T-helper 17 cell (primary cell): ENCODE results near the gene MFN2. TPM values are rescaled to one million over a fixed set of nuclear protein-coding genes. Genes with fewer than 3 reads are reported as not detected.

Experiments
- ATAC-seq: fragments of 150-1000 bp; cut with Tn5 transposase; 2 replicates; pipeline ENCODE4 v1.10.0; 2021; ENCODE audit warnings: mild to moderate bottlenecking, moderate library complexity
- DNase-seq, 3 donors: peaks; one replicate each; pipeline versions ENCODE4 v3.0.0 to v3.0.0-alpha.2; 2020 to 2021
- H3K9me3 ChIP-seq: one replicate; pipeline ENCODE4 v1.7.0; 2013; ENCODE audit warnings: low read length, mild to moderate bottlenecking; ENCODE audit not compliant: control insufficient read depth, poor library complexity, severe bottlenecking
- H3K27ac Mint-ChIP-seq: one replicate; pipeline ENCODE4 v1.8.0; 2022; ENCODE audit warnings: mild to moderate bottlenecking, moderate library complexity, mixed read lengths
- H3K27me3 Mint-ChIP-seq: one replicate; pipeline ENCODE4 v1.8.0; 2022; ENCODE audit warnings: mixed read lengths
- H3K36me3 Mint-ChIP-seq: one replicate; pipeline ENCODE4 v1.8.0; 2022; ENCODE audit warnings: low read depth, mixed read lengths
- H3K4me1 Mint-ChIP-seq: one replicate; pipeline ENCODE4 v1.8.0; 2022; ENCODE audit warnings: mild to moderate bottlenecking, mixed read lengths
- H3K4me3 Mint-ChIP-seq: one replicate; pipeline ENCODE4 v1.8.0; 2022; ENCODE audit warnings: mild to moderate bottlenecking, moderate library complexity, mixed read lengths
- total RNA-seq, 4 donors: library from RNA in 2 of 4; stranded (reverse) in 2 of 4; gene quantifications; one replicate each; pipeline ENCODE4 v1.2.3 and lab custom pipeline; 2022 to 2026

Gene MFN2
- total RNA-seq, 2 donors from 2014 or later = 34.7 to 46.4 TPM

DNA sequence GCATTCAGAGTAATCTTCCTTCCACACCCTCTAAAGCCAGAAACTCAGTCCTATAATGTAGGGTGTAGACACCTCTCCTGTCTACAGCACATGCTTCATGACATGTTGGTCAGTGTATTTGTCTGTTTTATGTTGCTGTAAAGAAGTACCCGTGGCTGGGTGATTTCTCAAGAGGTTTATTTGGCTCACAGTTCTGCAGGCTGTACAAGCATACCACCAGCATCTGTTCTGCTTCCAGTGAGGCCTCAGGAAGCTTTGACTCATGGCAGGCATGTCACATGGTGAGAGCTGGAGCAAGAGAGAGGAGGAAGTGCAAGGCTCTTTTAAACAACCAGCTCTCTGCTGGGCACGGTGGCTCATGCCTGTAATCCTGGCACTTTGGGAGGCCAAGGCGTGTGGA lies 33.6 kb upstream of the MFN2 start:
- Mint-ChIP-seq H3K27me3 (no peaks in the 10 kb centered on the region), H3K36me3 (no peaks in the 10 kb centered on the region), H3K4me3 (no peak overlapping the region), H3K27ac (no peak overlapping the region), H3K4me1 (peaks cover 3% of the 10 kb centered on the region)
- no peaks in the 10 kb centered on the region for H3K9me3 ChIP-seq
- DNase-seq = no peak
- no peak for ATAC-seq

DNA sequence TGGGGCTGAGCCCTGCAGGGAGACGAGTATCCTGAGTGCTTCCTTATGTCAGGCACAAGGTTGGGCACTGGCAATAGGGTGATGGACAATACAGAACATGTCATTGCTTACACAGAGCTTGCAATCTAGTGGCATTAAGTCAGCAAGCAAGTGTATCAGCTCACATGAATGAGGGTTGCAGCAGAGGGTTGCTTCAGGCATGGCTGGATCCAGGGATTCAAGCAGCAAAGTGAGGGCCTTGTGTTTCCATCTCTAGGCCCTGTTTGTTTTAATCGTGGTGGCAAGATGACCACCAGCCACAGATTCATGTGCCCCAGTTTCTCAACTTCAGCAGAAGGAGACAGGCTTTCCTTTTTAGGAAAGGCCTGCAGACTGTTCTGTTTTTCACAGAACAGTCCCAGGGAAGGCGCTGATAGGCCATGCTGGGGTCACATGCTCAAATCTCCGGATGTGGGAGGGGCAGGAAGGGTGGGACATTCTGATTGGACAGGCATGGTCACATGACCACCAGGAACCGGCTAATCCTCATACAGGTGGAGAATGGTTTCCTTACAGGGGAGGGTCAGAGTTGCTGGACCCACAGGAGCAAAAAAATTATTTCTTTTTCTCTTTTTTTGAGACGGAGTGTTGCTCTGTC lies 31.3 kb upstream of the MFN2 start:
- ATAC-seq (no peak), DNase-seq (no peak)
- H3K9me3 ChIP-seq = no peaks in the 10 kb centered on the region
- no peak overlapping the region for H3K27ac Mint-ChIP-seq
- H3K4me1 Mint-ChIP-seq = peaks cover 3% of the 10 kb centered on the region
- H3K36me3 Mint-ChIP-seq = no peaks in the 10 kb centered on the region
- no peaks in the 10 kb centered on the region for H3K27me3 Mint-ChIP-seq
- H3K4me3 Mint-ChIP-seq = no peak overlapping the region

DNA sequence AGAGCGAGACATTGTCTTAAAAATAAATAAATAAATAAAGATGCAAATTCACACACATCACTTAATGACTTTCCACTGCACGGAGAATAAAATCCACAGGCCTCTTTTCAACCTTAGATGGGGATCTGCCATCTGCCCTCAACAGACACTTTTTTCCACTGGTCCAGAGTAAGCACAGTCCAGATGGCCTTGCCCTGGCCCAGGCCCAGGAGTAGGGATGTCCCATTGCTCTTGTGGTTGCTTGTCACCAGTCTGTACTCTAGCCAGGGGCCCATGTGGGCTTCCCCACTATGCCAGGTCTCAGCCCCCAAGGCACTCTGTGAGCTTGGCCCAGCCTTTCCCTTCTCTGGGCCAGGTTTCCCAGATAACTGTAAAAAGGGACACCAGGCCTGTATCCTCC lies 28.3 kb upstream of the MFN2 start:
- no peak for DNase-seq
- Mint-ChIP-seq H3K27ac (no peak overlapping the region), H3K4me3 (no peak overlapping the region), H3K4me1 (peaks cover 3% of the 10 kb centered on the region), H3K36me3 (no peaks in the 10 kb centered on the region), H3K27me3 (no peaks in the 10 kb centered on the region)
- H3K9me3 ChIP-seq = no peaks in the 10 kb centered on the region
- no peak for ATAC-seq

DNA sequence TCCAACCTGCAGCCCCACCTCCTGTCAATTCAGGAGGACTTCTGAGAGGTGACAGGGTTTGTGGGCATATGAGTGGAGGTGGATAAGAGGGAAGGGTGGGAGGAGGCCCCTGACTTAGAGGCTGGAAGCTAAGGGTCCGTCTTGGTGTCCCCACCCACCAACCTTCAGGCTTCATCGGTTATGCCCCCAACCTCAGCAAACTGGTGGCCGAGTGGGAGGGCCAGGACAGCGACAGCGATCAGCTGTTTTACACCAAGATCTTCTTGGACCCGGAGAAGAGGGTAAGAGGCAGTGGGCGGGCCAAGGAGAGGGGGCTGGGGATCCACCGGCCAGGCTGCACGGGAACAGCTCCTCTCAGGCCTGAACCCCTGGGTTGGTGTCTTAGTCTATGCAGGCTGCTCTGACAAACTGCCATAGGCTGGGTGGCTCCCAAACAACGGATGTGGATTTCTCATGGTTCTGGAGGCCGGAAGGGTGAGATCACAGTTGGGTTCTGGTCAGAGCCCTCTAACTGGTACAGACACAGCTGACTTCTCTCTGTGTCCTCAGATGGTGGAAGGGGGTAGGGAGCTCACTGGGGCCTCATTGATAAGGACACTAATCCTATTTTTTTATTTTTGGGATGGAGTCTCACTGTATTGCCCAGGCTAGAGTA lies 27.7 kb upstream of the MFN2 start:
- Mint-ChIP-seq H3K4me1 (peaks cover 3% of the 10 kb centered on the region), H3K4me3 (no peak overlapping the region), H3K36me3 (no peaks in the 10 kb centered on the region), H3K27me3 (no peaks in the 10 kb centered on the region), H3K27ac (no peak overlapping the region)
- no peaks in the 10 kb centered on the region for H3K9me3 ChIP-seq
- DNase-seq = no peak
- ATAC-seq = no peak

DNA sequence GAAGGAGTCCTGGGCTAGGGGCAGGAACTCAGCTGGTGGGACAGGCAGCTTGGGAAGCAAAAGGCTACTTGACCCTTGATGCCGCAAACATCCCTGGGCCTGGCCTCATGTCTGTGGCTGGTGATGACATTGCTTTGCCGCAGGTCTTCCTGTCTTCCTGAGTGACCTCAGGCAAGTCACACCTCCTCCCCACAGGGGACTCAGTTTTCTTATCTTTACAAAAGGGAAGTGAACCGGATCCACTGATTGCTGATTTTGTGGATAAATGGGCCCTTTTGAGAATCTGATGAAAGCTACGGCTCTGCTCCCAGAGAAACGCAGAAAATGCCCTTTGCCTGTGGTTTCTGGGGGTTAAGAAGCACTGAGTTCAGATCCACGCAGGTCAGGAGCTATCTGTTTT lies 25.0 kb upstream of the MFN2 start:
- no peak for ATAC-seq
- no peaks in the 10 kb centered on the region for H3K9me3 ChIP-seq
- DNase-seq = no peak
- Mint-ChIP-seq H3K4me1 (no peaks in the 10 kb centered on the region), H3K36me3 (no peaks in the 10 kb centered on the region), H3K27ac (no peak overlapping the region), H3K4me3 (no peak overlapping the region), H3K27me3 (no peaks in the 10 kb centered on the region)

DNA sequence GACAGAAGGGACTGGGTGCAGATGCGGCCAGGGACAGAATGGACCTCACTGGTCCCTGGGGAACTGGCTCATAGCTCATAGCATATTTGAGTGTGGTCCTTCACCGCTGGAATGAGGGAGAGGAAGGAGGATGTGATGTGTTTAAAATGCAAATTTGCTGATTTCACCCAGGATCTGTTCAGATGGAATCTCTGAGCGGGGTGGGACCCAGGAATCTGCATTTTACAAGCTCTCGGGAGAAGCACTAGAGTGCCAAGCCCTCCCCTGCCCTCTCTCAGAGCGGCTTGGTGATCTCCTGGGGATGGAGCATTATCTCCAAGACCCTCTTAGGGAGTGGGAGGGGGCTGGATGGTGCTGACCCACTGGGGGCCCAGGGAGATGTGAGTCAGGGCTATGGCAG lies 22.8 kb upstream of the MFN2 start:
- ATAC-seq (no peak), DNase-seq (no peak)
- Mint-ChIP-seq H3K36me3 (no peaks in the 10 kb centered on the region), H3K4me3 (no peak overlapping the region), H3K4me1 (no peaks in the 10 kb centered on the region), H3K27me3 (no peaks in the 10 kb centered on the region), H3K27ac (no peak overlapping the region)
- no peaks in the 10 kb centered on the region for H3K9me3 ChIP-seq

DNA sequence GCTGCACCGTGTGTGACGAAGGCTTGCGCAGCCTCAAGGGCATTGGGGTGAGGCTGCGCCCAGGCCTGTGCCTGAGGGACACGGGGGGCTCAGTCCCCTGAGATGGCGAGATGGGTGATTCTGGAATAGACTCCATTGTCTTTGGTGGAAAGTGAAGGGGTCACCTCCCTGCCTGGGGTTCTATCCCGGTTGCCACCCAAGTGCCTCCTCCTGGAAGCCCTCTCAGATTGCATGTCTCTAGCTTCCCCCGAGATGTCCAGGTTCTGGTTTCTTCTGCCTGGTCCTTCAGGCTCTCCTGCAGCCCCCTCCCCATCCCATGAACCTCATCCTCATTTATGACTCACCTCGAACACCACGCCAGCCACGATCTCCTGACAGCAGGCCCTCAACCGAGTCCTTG lies 22.3 kb upstream of the MFN2 start:
- no peak overlapping the region for H3K4me3 Mint-ChIP-seq
- no peaks in the 10 kb centered on the region for H3K4me1 Mint-ChIP-seq
- no peaks in the 10 kb centered on the region for H3K36me3 Mint-ChIP-seq
- no peak overlapping the region for H3K27ac Mint-ChIP-seq
- no peaks in the 10 kb centered on the region for H3K27me3 Mint-ChIP-seq
- DNase-seq = no peak
- no peak for ATAC-seq
- no peaks in the 10 kb centered on the region for H3K9me3 ChIP-seq

DNA sequence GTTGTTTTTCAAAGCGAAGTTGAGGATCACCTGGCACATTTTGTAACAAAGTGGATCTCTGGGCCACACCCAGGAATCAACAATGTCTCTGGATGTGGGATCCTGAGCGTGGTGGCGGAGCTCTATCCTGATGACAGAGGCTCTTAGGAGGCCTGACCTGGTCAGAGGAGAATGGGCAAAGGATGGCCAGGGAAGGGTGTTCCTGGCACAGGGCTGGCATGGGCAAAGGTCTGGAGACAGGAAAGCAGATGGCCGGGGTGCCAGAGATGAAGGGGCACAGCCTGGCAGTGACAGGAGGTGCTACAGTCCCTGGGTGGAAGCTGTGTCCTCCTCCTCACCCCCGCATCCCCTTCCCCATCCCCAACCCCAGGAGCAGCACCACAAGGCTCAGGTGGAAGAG lies 20.0 kb upstream of the MFN2 start:
- H3K4me1 Mint-ChIP-seq = no peaks in the 10 kb centered on the region
- H3K9me3 ChIP-seq = no peaks in the 10 kb centered on the region
- H3K36me3 Mint-ChIP-seq = peaks cover 2% of the 10 kb centered on the region
- no peak for DNase-seq
- H3K27me3 Mint-ChIP-seq = no peaks in the 10 kb centered on the region
- H3K4me3 Mint-ChIP-seq = peak overlapping the region; percentile 70
- ATAC-seq = no peak
- no peak overlapping the region for H3K27ac Mint-ChIP-seq

DNA sequence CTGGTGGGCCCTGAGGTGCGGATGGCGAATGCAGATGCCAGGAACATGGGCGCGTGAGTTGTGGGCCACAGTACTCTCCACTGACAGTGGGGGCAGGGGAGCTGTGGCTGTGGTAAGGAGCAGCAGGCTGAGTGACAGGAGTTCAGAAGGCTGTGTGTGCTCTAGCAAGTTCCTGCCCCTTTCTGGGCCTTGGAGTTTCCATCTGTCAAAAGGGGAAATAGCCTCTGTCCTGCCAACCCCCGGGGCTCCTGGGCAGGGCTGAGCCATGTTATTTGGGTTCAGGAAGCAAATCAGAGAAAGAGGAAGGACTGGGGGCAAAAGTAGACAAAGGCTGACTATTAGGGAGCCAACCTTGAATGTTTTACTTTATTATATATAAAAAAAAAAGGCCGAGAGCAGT lies 19.5 kb upstream of the MFN2 start:
- ATAC-seq = no peak
- no peaks in the 10 kb centered on the region for H3K27me3 Mint-ChIP-seq
- H3K36me3 Mint-ChIP-seq = peaks cover 2% of the 10 kb centered on the region
- H3K9me3 ChIP-seq = no peaks in the 10 kb centered on the region
- no peaks in the 10 kb centered on the region for H3K4me1 Mint-ChIP-seq
- no peak overlapping the region for H3K27ac Mint-ChIP-seq
- no peak overlapping the region for H3K4me3 Mint-ChIP-seq
- no peak for DNase-seq

DNA sequence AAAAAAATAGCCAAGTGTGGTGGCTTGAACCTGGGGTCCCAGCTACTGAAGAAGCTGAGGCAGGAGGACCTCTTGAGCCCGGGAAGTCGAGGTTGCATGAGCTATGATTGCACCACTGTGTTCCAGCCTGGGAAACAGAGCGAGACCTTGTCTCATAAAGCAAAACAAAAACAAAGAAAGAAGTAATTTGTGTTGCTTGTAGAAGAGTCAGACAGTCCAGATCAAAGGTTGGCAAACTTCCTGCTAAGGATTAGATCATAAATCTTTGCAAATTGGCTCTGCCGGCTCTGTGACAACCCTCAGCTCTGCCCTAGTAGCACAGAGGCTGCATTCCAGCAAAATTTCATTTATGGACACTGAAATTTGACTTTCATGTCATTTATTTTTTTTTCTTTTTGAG lies 19.0 kb upstream of the MFN2 start:
- no peaks in the 10 kb centered on the region for H3K4me1 Mint-ChIP-seq
- no peak for DNase-seq

DNA sequence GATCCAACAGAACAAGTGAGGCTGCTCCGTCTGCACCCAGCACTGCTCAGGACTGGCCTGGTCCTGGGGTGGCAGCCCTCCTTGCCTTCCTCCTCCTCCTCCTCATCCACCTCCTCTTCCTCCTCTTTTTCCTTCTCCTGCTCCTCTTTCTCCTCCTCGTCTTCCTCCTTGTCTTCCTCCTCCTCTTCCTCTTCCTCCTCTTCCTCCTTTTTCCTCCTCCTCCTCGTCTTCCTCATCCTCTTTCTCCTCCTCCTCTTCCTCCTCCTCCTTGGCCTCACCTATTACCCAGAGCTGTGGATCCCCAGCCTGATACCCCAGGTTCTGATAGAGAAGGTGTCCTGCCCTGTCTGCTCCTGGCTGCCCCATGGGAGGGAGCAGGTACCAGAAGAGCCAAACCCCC lies 16.6 kb upstream of the MFN2 start:
- peak overlapping the region; percentile 63 for H3K27ac Mint-ChIP-seq

More for the DNA sequence above, 19.0 kb upstream of the MFN2 start:
- H3K27ac Mint-ChIP-seq = no peak overlapping the region
- H3K36me3 Mint-ChIP-seq = peaks cover 2% of the 10 kb centered on the region
- H3K4me3 Mint-ChIP-seq = no peak overlapping the region
- H3K9me3 ChIP-seq = no peaks in the 10 kb centered on the region
- ATAC-seq = no peak
- no peaks in the 10 kb centered on the region for H3K27me3 Mint-ChIP-seq

DNA sequence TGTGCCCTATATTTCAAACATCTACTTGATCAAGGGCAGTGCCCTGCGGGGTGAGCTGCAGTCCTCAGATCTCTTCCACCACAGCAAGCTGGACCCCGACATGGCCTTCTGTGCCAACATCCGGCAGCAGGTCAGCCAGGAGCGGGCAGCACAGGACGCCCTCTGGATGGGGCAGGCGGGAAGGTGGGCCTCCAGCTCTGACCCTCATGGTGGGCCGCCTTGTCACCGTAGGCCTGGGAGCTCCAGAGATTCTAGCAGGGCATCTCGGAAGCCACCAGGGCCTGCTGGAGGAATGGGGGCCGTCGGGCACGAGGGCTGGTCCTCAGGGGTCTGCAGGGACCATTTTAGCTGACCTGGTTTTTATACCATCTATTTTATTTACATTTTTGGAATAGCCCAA lies 15.6 kb upstream of the MFN2 start:
- Mint-ChIP-seq H3K27me3 (no peaks in the 10 kb centered on the region), H3K27ac (no peak overlapping the region), H3K4me1 (no peaks in the 10 kb centered on the region), H3K4me3 (no peak overlapping the region), H3K36me3 (peaks cover 2% of the 10 kb centered on the region)
- no peak for ATAC-seq
- no peak for DNase-seq
- H3K9me3 ChIP-seq = no peaks in the 10 kb centered on the region

More for the DNA sequence above, 16.6 kb upstream of the MFN2 start:
- no peaks in the 10 kb centered on the region for H3K9me3 ChIP-seq
- ATAC-seq = no peak
- Mint-ChIP-seq H3K36me3 (peaks cover 2% of the 10 kb centered on the region), H3K4me3 (no peak overlapping the region), H3K4me1 (no peaks in the 10 kb centered on the region), H3K27me3 (no peaks in the 10 kb centered on the region)
- no peak for DNase-seq

DNA sequence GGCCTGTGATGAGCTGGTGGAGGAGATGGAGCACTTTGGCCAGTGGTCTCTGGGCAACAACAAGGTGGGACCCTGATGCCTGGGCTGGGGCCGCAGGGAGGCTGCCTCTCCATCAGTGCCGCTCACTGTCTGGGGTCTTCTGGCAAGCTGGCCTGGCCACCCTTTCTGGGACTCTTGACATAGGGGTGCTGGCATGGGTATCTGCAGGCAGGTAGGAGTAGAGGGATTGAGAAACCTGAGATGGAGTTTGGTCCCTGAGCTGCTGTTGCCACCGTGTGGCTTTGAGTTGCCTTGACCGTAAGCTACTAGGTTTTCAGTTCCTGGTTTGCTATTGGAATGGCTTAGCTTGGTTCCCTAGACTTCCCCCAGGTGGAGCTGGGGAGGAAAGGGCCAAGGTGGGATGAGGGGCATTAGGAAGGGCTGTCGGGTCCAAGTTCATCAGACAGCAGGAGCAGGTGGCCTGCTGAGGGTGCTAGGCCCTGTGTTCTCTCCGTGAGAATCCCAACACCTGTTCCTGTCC lies 13.2 kb upstream of the MFN2 start:
- H3K9me3 ChIP-seq = no peaks in the 10 kb centered on the region
- H3K27me3 Mint-ChIP-seq = no peaks in the 10 kb centered on the region
- H3K4me3 Mint-ChIP-seq = no peak overlapping the region
- DNase-seq (no peak), ATAC-seq (no peak)
- H3K4me1 Mint-ChIP-seq = peaks cover 2% of the 10 kb centered on the region
- H3K36me3 Mint-ChIP-seq = peaks cover 2% of the 10 kb centered on the region
- H3K27ac Mint-ChIP-seq = no peak overlapping the region
